GM19395 (cell line): ENCODE data around the gene GLT1D1.
A peak's percentile ranks its signal among the peaks of the same experiment; 100 is the strongest.
"Not testable (repeated sequence)": the region's sequence is repeated elsewhere in the genome, so short reads cannot be mapped to it uniquely, and the experiment has no call there.

ENCODE experiments used
- ATAC-seq: cut with Tn5 transposase; IDR thresholded peaks from one replicate; pipeline ENCODE4 v1.9.1; 2021; ENCODE audit warnings: mild to moderate bottlenecking, moderate library complexity; ENCODE audit not compliant: unreplicated experiment

Gene GLT1D1

GRCh38 chr12:128852885-128853599, at the start of gene GLT1D1:
TSS of gene GLT1D1 (plus strand) at chr12:128853478. CDS start at chr12:128853582, 104 bp downstream.
- ATAC-seq, result no peak

- no peak for ATAC-seq
These were observed 49.5 kb upstream of the GLT1D1 start for GRCh38 chr12:128803788-128804187.

DNA sequence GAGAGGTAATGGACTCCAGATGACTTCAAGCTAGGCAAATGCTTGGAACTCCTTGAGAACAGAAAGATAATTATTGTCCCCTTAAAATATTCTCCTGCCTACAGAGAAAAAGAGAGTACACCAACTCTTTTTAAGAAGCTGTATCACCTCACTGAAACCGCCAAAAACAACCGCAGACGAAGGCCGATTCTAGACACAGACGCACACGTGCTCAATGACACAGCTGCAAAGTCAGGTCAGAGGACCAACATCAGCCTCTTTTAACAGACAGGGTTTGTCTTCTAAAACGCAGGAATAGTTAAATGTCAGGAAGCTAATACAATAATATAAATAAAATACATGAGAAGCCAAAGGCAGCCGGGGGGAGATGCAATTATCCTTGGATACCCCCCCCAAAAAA, 48.5 kb upstream of the GLT1D1 start:
- ATAC-seq, result no peak

DNA sequence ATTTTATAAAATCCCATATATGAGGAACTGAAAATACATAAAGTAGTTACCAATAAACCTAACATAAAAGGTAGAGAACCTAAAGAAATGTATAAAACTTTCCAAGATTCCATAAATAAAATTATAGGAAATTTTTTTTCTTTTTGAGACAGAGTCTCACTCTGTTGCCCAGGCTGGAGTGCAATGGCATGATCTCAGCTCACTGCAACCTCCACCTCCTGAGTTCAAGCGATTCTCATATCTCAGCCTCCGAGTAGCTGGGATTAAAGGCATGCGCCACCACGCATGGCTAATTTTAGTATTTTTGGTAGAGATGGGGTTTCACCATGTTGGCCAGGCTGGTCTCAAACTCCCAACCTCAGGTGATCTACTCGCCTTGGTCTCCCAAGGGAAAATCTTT, 47.9 kb upstream of the GLT1D1 start:
- not testable (repeated sequence) for ATAC-seq

DNA sequence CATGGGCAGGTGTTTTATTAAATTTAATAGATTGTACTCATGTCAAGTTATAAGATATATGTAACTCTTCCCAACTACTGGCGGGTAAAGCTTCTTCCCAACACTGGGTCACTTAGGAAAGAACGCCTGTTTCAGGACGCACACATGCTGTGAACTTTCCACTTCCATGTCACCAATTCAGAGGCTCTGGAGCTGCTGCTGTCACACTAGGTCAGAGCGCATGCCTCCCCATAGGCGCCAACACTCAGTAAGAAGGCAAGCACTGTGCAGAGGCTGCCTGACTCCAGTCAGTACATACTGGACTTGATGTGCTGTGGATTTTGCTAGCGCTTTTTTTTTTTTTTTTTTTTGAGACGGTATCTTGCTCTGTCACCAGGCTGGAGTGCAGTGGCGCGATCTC, 46.7 kb upstream of the GLT1D1 start:
- ATAC-seq, result no peak

GRCh38 chr12:128807161-128807724, 46.0 kb upstream of the GLT1D1 start:
- no peak for ATAC-seq

DNA sequence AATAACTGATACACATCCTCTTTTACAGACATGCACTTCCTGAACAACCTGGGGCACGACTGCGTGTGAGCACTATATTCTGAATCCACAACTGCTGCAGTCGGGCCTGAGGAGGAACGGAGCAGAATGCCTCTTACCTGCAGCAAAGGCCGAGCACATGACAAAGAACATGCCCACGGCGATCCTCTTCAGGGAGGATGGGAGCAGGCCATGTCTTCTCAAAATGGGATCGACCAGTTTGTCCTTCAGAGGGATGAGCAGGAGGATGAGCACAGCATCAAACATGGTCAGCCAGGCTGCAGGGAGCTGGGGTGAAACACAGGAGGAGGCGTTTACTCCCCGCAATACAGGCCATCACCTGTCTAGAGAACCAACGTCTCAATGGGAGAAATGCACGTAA, 44.6 kb upstream of the GLT1D1 start:
- no peak for ATAC-seq

GRCh38 chr12:128810182-128811127, 42.8 kb upstream of the GLT1D1 start:
- peak; percentile 78 for ATAC-seq

- no peak for ATAC-seq
These were observed 41.5 kb upstream of the GLT1D1 start for GRCh38 chr12:128811806-128812205.

- no peak for ATAC-seq
These were observed 39.9 kb upstream of the GLT1D1 start for GRCh38 chr12:128813392-128813791.

DNA sequence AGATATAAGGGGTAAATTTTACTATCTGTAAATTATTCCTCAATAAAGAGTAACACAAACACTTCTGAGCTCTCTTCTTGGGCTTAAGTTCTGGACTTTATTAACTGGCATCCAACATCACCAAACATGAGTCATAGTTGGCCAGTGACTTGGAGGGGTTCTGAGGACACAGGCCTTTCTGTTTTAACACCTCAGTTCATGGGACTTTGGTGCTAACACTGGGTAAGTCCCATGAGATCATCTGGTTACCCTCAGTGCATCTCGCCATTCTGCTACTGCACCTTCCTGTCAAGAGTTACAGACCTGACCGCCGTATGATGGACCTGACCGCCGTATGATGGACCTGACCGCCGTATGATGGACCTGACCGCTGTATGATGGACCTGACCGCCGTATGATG, 39.4 kb upstream of the GLT1D1 start:
- ATAC-seq, result no peak

DNA sequence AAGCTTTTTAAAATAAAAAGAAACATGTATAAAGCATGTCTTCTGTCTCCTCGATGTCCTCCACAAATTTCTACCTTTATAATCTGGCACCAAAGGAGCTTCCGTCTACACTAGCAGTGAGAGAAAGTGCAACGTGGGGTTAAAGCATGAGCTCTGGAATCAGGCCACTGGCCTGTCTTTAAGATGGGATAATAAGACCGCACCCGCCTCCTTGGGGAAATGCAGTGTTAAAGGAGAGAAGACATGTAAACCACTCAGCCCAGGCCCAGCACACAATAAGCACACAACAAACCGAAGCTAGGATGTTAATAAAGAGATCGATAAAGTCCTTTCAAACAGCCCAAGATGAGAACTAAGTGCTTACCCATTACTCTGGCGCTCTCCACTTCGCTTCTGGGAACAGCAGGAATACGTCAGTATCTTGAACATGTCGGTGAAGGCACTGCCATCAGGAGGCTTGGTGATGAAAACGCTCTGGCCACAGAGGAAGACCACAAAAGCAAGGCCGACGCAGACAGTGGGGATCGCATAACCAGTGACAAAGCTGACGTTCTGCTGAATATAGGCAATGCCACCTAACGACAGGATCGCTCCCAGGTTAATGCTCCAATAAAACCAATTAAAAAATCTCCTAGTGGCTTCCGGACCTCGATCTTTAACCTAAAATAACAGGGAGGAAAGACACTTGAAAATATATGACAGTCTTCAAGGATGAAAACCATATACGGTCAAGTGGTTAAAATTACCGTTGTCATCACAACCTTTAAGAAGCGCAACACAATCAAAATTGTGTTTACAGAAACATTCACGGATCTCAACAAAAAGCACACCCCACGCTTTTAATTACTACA, 38.6 kb upstream of the GLT1D1 start:
- ATAC-seq, result no peak

DNA sequence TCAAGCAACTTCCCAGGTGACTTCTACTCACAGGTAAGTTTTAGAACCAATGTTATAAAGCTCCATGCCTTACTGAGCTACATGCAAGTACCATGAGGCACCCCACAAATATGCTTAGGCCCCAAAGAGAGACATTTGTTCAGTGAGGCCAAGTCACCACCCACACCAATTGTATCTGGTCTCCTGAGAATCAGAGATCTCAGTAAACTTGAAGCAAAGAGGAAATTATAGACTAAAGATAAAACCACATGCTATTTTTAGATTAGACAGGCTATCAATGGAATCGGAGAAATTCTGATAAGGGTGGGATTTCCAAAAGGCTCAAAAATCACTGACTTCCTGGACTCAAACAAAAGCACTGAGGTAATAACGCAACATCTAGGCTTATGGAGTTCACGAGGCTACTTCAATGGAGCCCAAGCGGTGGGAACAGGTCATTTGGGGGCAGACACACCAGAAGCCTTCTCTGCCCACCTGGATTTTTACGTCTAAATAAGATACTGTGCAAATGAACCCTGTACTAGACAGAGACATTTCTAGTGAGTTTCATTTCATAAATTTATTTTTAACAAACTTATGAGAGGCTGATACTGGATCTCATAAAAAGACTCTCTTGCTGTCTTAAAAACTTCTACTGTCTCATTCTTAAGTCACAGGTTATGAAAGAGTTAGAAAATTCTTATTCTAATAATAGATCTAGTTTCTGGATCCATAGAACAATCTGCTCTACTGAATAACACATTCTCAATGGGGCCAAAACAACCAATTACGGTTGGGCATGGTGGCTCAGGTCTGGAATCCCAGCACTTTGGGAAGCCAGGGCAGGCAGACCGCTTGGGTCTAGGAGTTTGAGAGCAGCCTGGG, 37.3 kb upstream of the GLT1D1 start:
- no peak for ATAC-seq

GRCh38 chr12:128816643-128816920, 36.7 kb upstream of the GLT1D1 start:
- ATAC-seq, result no peak

- ATAC-seq, result peak; percentile 43
These were observed 35.9 kb upstream of the GLT1D1 start for GRCh38 chr12:128817111-128818015.

GRCh38 chr12:128818065-128819022, 34.9 kb upstream of the GLT1D1 start:
- ATAC-seq, result peak; percentile 51

DNA sequence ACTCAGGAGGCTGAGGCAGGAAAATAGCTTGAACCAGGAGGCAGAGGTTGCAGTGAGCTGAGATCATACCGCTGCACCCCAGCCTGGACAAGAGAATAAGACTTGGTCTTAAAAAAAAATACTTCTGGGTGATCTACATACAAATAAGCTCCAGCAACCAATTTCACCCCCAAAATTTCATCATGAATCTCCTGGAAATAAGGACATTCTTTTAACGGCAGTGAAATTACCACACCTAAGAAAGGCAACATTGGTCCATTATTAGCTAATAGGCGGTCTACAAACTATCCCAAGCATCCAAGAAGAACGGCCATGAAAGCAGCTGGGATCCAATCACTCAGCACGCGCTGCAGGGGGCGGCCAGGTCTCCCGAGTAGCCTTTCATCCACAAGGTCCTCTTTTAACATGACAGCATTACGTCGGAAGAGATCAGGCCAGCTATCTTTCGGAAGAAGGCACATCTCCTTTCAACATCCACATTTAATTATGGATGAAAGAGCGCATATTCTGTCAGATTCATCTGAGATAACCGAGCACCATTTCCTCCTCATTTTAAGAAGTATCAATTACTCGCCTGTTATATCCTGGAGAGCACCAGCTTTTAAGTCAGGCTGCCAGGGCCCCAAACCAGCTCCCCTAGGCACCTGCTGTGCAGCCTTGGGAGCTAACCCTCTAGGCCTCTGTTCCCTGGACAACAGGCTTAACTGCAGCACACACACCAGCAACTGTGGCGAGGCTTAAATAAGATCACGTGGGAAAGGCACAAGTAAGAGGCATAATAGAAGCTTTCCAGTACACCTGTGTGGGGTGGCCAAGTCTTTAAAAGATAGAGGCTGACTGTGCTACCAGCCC, 33.8 kb upstream of the GLT1D1 start:
- no peak for ATAC-seq
